MCF 10A (cell line): Measurements from ENCODE around the gene GATAD2A. TPM values are rescaled to one million over a fixed set of nuclear protein-coding genes. Genes with fewer than 3 reads are reported as not detected.
A peak's percentile ranks its signal among the peaks of the same experiment; 100 is the strongest.

Experiments
- BruUV-seq: library from RNA; stranded (reverse); fragments of 400-500 nt; replicated peaks from 2 replicates; lab custom pipeline; 2021; lab: Mats Ljungman, UMichigan
- CTCF ChIA-PET: fragments of 300-600 bp; sonication (Branson Sonifier 250); formaldehyde crosslinking; extraction: SDS; loops from one replicate; lab custom pipeline; 2021; ENCODE audit warnings: antibody characterized with exemption, inconsistent platforms; lab: Yijun Ruan, JAX
- POLR2A ChIA-PET: fragments of 300-600, 350-650 bp; sonication (Branson Sonifier 250); formaldehyde crosslinking; extraction: SDS; loops from one replicate; lab custom pipeline; 2020; ENCODE audit warnings: antibody characterized with exemption, inconsistent platforms; lab: Yijun Ruan, JAX
- DNase-seq: peaks from one replicate; pipeline ENCODE4 v3.0.0-alpha.2; 2018; ENCODE audit not compliant: unreplicated experiment
- H3K27ac Mint-ChIP-seq: one replicate; pipeline ENCODE4 v1.8.0; 2022; ENCODE audit warnings: mild to moderate bottlenecking, low read depth, mixed read lengths; ENCODE audit not compliant: unreplicated experiment
- H3K27me3 Mint-ChIP-seq: one replicate; pipeline ENCODE4 v1.8.0; 2022; ENCODE audit warnings: mixed read lengths; ENCODE audit not compliant: insufficient read depth, unreplicated experiment
- H3K36me3 Mint-ChIP-seq: one replicate; pipeline ENCODE4 v1.8.0; 2022; ENCODE audit warnings: mild to moderate bottlenecking, moderate library complexity, mixed read lengths; ENCODE audit not compliant: insufficient read depth, unreplicated experiment
- H3K4me1 Mint-ChIP-seq: one replicate; pipeline ENCODE4 v1.8.0; 2022; ENCODE audit warnings: mixed read lengths; ENCODE audit not compliant: insufficient read depth, unreplicated experiment
- H3K4me3 Mint-ChIP-seq: one replicate; pipeline ENCODE4 v1.8.0; 2022; ENCODE audit warnings: mild to moderate bottlenecking, moderate library complexity, mixed read lengths; ENCODE audit not compliant: unreplicated experiment
- H3K9me3 Mint-ChIP-seq: one replicate; pipeline ENCODE4 v1.8.0; 2022; ENCODE audit warnings: mixed read lengths; ENCODE audit not compliant: unreplicated experiment
- intact Hi-C: fragments of 100-400 bp; cut with micrococcal nuclease; formaldehyde crosslinking; loops from 2 replicates; pipeline ENCODE4 v1.14.1; 2022
- total RNA-seq: library from RNA; stranded (reverse); gene quantifications from 2 replicates; pipeline ENCODE4 v1.2.3, GENCODE V29; 2022
- TF ChIP-seq, protein P1 (sequence below): fragments of 200-600 bp; IDR thresholded peaks from one replicate; pipeline ENCODE4 v1.8.0; 2022; ENCODE audit warnings: antibody characterized with exemption, mild to moderate bottlenecking; ENCODE audit not compliant: unreplicated experiment

GATAD2A gene
- total RNA-seq, 1 experiment from 2014 or later: 91.5 TPM

DNA sequence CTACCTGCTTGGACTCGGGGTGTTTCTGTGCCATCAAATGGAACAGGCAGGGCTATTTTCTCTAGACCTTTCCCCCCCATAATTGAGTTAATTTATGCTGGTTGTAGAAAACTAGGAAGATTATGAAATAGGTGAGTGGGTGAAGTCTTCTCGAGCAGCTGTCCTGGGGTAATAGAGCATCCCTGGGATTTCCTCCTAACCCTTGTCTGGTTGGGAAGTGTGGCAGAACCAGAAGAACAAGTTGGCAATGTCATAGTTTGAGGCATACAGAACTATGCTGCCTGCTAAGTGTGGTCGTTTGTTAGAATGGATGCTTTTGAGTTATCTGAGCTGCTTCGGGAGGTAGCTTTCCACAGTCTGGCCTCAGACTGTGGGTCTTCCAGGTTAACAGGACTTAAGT, 3.7 kb downstream of the GATAD2A start:
- no peak for DNase-seq
- Mint-ChIP-seq H3K36me3 (peaks cover 17% of the 10 kb centered on the region), H3K4me1 (peaks cover 31% of the 10 kb centered on the region), H3K9me3 (no peaks in the 10 kb centered on the region), H3K4me3 (no peak overlapping the region), H3K27me3 (no peaks in the 10 kb centered on the region), H3K27ac (no peak overlapping the region)
- ChIA-PET CTCF (interaction anchor here (1.6 to 3.2 kb wide), 2 partner anchors 43 to 44 kb away, joined by 3 to 16 read pairs; no protein-coding TSS in a partner anchor), POLR2A (no interaction called here)
- TF ChIP-seq, protein P1, sequence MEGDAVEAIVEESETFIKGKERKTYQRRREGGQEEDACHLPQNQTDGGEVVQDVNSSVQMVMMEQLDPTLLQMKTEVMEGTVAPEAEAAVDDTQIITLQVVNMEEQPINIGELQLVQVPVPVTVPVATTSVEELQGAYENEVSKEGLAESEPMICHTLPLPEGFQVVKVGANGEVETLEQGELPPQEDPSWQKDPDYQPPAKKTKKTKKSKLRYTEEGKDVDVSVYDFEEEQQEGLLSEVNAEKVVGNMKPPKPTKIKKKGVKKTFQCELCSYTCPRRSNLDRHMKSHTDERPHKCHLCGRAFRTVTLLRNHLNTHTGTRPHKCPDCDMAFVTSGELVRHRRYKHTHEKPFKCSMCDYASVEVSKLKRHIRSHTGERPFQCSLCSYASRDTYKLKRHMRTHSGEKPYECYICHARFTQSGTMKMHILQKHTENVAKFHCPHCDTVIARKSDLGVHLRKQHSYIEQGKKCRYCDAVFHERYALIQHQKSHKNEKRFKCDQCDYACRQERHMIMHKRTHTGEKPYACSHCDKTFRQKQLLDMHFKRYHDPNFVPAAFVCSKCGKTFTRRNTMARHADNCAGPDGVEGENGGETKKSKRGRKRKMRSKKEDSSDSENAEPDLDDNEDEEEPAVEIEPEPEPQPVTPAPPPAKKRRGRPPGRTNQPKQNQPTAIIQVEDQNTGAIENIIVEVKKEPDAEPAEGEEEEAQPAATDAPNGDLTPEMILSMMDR: no peak
- intact Hi-C loops: loop anchor here (5.0 kb wide), 1 partner anchor 78 kb away; no protein-coding TSS in a partner anchor
- BruUV-seq: no TSS peak

DNA sequence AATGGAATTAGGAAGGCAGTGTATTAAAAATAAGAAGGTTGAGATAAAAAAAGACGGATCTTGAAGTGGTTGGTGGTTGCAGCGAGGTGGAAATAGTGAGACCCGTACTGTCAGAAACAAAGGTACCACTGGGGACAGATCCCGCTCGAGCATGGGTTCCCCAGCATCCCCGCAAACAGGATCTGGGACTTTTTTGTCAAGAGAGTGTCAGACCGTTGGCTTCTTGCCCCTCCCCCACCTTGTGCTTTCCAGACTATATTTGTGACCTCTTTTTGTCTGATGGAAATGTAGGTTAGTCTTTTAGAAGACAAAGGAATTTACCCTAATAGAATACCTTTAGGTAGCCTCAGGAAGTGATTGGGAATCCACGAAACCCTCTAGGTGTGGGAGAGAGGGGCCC, 4.2 kb downstream of the GATAD2A start:
- BruUV-seq: no TSS peak
- no peak for DNase-seq
- no peaks in the 10 kb centered on the region for H3K9me3 Mint-ChIP-seq

DNA sequence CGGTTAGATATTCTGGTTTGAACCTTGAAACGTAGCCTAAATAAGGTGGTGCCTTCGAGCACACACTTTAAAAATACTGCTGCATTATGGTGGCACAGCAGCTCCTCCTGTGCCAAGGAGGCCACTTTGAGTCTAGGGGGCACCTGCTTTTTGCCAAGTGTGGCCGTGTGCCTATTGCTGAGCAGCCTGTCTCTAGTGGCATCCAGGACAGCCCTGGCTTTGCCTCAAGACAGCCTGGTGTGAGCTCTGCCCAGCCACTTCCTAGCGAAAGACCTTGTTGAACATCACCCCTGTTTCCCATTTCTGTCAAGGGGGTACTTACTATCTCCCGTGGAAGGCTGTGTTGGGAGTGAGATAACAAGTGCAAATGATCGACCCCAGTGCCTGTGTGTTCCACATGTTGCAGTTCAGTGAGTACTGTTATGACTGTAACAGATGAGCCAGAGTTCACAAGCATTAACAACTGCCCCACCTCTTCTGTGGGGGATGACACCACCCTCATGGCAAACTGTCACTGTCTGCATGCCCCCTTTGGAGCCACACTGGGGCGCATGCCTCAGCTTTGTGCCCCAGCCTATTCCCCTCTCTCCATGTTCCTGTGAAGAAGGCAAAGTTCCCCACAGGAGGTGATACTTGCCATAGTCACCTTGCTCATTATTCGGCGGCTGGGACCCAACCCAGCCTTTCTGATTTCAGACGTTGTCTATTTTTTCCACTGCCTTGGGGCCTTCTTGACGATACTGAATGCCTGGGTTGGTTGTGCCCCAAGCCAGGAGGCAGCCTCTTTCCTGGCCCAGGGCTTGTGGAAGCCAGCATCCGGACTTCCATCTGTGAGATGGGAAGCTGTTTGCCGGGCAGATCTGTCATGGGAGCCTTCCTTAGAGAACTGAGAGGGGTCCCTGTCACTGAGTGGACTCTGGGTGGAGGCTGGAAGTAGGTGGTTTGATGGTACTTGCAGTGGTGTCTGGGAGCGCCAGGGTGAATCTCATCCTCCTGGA, 5.4 kb downstream of the GATAD2A start:
- BruUV-seq: no TSS peak
- TF ChIP-seq, protein P1: no peak
- Mint-ChIP-seq H3K36me3 (peaks cover 14% of the 10 kb centered on the region), H3K9me3 (no peaks in the 10 kb centered on the region), H3K4me1 (peaks cover 31% of the 10 kb centered on the region), H3K4me3 (no peak overlapping the region), H3K27ac (no peak overlapping the region), H3K27me3 (no peaks in the 10 kb centered on the region)
- DNase-seq: no peak
- ChIA-PET CTCF (interaction anchor here (0.5 to 3.2 kb wide), 4 partner anchors 9 to 50 kb away, joined by 3 to 16 read pairs (median 5); no protein-coding TSS in a partner anchor), POLR2A (no interaction called here)
- intact Hi-C loops: no loop called here

More for the DNA sequence above, 4.2 kb downstream of the GATAD2A start:
- no peaks in the 10 kb centered on the region for H3K27me3 Mint-ChIP-seq
- POLR2A ChIA-PET: no interaction called here
- no peak overlapping the region for H3K27ac Mint-ChIP-seq
- H3K36me3 Mint-ChIP-seq: peaks cover 21% of the 10 kb centered on the region
- CTCF ChIA-PET: interaction anchor here (1.6 to 3.2 kb wide), 2 partner anchors 43 to 45 kb away, joined by 3 to 16 read pairs; no protein-coding TSS in a partner anchor
- intact Hi-C loops: loop anchor here (5.0 kb wide), 1 partner anchor 78 kb away; no protein-coding TSS in a partner anchor
- H3K4me3 Mint-ChIP-seq: no peak overlapping the region
- TF ChIP-seq, protein P1: no peak
- H3K4me1 Mint-ChIP-seq: peaks cover 31% of the 10 kb centered on the region

DNA sequence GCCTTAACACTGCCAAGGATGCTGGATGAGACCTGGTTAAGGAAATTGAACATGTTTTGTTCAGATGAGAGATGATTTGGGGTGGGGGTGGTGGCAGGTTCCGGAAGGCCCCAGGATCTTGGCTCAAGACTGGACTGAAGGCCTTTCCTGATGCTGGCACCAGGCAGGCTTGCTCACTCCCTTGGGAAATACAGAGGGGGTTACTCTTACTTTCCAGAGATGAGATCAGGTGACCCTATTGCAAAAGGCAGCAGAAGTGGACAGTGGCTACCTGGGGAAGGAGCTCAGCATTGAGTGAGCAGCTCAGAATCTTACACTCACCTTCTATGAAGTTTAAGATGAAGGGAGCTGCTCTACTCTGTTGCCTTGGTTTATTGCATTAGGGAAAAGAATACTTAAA, 10.8 kb downstream of the GATAD2A start:
- BruUV-seq: no TSS peak
- intact Hi-C loops: no loop called here
- no peaks in the 10 kb centered on the region for H3K9me3 Mint-ChIP-seq
- CTCF ChIA-PET: interaction anchor here (0.6 to 2.9 kb wide), 4 partner anchors 9 to 71 kb away, joined by 3 to 14 read pairs (median 5); no protein-coding TSS in a partner anchor
- TF ChIP-seq, protein P1: no peak
- no peaks in the 10 kb centered on the region for H3K27me3 Mint-ChIP-seq
- peak overlapping the region; percentile 31 for H3K27ac Mint-ChIP-seq
- no peak overlapping the region for H3K4me3 Mint-ChIP-seq
- peaks cover 13% of the 10 kb centered on the region for H3K4me1 Mint-ChIP-seq
- peaks cover 10% of the 10 kb centered on the region for H3K36me3 Mint-ChIP-seq
- POLR2A ChIA-PET: interaction anchor here (0.6 kb wide), 1 partner anchor 43 kb away, joined by 3 read pairs; no protein-coding TSS in a partner anchor
- DNase-seq: peak; percentile 20
